Activated naive CD8-positive, alpha-beta T cell (primary cell): ENCODE data around the gene PRXL2A.
"Not testable (repeated sequence)": the region's sequence is repeated elsewhere in the genome, so short reads cannot be mapped to it uniquely, and the experiment has no call there.

Experiments
- H3K27ac Mint-ChIP-seq: one replicate; pipeline ENCODE4 v1.8.0; 2021; ENCODE audit warnings: mixed read lengths
- H3K27me3 Mint-ChIP-seq: one replicate; pipeline ENCODE4 v1.8.0; 2021; ENCODE audit warnings: mixed read lengths
- H3K36me3 Mint-ChIP-seq: one replicate; pipeline ENCODE4 v1.8.0; 2021; ENCODE audit warnings: mixed read lengths
- H3K4me1 Mint-ChIP-seq: one replicate; pipeline ENCODE4 v1.8.0; 2021; ENCODE audit warnings: low read depth, mixed read lengths
- H3K4me3 Mint-ChIP-seq: one replicate; pipeline ENCODE4 v1.8.0; 2021; ENCODE audit warnings: mild to moderate bottlenecking, mixed read lengths
- H3K9me3 Mint-ChIP-seq: one replicate; pipeline ENCODE4 v1.8.0; 2021; ENCODE audit warnings: low read depth, mixed read lengths

Gene PRXL2A

DNA sequence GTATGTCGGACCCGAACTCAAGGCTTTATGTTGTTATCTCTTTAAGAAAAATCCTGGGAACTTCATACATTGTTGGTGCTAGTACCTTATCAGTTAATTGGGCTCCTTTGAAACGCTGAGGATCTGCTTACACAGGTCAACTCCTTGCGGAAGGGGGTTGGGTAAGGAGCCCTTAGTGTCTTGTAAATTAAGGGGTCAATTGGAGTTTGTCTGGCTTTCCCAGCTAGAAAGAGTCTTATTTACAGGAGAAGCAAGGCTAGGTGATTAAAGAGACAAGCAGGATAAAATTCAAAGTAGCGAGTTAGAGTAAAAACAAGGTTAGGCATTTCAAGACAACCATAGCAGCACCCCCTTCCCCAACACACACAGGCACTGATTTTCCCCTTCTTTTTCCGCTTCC, 8.9 kb downstream of the PRXL2A start:
- H3K27me3 Mint-ChIP-seq, H3K9me3 Mint-ChIP-seq, H3K4me3 Mint-ChIP-seq, H3K36me3 Mint-ChIP-seq, H3K27ac Mint-ChIP-seq: not testable (repeated sequence)
- H3K4me1 Mint-ChIP-seq, result peaks cover 18% of the 10 kb centered on the region

DNA sequence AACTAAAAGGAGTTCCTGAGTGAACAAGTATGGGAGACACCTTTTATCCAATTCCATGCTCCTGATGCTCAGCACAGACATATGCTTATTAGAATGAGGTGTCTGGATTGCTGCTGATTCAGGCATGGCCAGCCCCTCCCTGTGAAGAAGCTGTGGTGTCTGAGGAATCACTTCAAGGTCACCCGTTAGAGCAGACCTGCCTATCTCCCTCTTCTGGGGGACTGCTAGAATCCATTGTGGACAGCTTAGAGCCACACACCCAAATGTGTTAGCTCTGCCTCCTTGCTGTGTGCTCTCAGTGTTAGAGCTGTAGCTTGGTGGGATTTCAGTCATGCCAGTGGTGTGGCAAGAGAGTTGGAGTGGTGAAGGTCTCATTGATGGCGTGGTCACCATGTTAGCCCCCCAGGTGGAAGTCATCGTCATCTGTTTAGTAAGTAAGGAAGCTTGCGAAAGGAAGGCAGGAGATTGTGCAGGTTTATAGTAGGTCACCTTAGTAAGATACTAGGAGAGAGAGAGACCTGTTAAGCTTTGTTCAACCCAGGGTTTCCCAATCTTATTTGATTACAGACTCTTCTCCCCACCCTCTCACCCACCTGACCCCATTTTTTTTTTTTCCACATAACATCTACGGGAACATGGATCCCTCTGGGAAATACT, 12.8 kb downstream of the PRXL2A start:
- Mint-ChIP-seq H3K36me3 (peaks cover 16% of the 10 kb centered on the region), H3K4me1 (peaks cover 2% of the 10 kb centered on the region), H3K27me3 (no peaks in the 10 kb centered on the region), H3K9me3 (no peaks in the 10 kb centered on the region), H3K4me3 (no peak overlapping the region), H3K27ac (no peak overlapping the region)

DNA sequence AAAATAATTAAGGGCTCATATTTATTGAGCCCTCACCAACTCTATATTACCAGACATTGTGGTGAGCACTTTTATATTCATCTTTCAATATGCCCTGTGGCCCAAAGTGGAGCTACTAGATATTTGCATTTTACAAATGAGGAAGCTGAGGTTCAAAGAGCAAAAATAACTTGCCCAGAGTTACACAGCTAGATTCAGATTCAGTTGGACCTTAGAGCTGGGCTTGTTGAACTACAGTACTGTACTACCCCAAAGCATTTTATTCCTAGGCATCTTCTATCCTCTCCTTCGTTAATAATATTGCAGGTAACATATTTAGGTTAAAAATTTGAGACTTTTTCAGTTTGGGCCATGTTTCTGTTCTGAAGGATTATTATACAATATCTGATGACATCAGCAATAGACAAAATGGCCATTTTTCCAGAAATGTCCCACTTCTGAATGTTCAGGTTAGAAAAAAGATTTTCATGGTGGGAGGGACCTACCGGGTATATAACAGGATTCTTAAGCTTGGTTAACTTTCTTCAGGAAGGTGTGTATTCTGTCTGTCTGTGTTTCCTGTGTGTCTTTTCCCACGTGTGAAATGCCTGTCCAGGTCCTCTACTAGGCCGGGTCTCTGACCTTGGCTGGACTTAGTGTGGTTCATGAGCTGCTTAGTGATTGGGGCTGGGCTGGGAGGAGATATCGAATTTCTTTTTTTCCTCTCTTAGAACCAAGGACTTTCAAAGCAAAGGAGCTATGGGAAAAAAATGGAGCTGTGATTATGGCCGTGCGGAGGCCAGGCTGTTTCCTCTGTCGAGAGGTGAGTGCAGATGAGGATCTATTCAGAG, 13.6 kb downstream of the PRXL2A start:
- H3K4me3 Mint-ChIP-seq, result no peak overlapping the region

DNA sequence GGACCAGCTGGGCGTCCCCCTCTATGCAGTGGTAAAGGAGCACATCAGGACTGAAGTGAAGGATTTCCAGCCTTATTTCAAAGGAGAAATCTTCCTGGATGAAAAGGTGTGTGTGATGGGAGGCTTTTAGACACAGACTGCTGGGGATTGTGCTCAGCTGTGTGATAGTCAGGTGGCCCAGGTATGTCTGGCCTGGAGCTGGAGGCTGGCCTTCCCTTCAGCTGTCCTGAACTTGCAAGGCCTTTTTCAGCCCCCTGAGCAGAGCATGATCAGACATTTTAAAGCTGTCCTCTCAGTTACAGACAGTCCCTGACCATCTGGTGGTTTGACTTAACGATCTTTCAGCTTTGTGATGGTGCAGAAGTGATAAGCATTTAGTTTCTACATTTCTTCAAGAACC, 17.6 kb downstream of the PRXL2A start:
- Mint-ChIP-seq H3K27me3 (no peaks in the 10 kb centered on the region), H3K4me1 (no peaks in the 10 kb centered on the region), H3K9me3 (no peaks in the 10 kb centered on the region), H3K4me3 (no peak overlapping the region), H3K36me3 (peaks cover 26% of the 10 kb centered on the region), H3K27ac (no peak overlapping the region)

More for the DNA sequence above, 13.6 kb downstream of the PRXL2A start:
- Mint-ChIP-seq H3K27me3 (no peaks in the 10 kb centered on the region), H3K27ac (no peak overlapping the region), H3K9me3 (no peaks in the 10 kb centered on the region), H3K4me1 (no peaks in the 10 kb centered on the region), H3K36me3 (peaks cover 16% of the 10 kb centered on the region)

DNA sequence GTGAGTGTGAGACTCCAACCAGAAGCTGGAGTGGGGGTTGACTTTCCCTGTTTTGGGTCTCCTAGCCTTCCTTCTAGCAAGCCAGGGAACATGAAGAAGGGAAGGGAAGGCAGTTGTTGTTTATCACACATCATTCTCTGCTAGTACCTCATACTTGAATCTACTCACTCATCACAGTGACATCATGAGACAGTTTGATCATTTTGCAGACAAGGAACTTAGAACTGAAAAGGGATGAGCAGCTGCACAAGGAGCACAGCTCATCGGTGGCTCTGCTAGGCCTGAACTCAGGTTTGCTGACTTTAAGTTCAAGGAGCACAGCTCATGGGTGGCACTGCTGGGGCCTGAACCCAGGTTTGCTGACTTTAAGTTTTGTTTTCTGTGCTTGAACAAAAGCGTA, 19.2 kb downstream of the PRXL2A start:
- Mint-ChIP-seq H3K27me3 (no peaks in the 10 kb centered on the region), H3K36me3 (peaks cover 26% of the 10 kb centered on the region), H3K9me3 (no peaks in the 10 kb centered on the region), H3K4me3 (no peak overlapping the region), H3K4me1 (no peaks in the 10 kb centered on the region), H3K27ac (no peak overlapping the region)

DNA sequence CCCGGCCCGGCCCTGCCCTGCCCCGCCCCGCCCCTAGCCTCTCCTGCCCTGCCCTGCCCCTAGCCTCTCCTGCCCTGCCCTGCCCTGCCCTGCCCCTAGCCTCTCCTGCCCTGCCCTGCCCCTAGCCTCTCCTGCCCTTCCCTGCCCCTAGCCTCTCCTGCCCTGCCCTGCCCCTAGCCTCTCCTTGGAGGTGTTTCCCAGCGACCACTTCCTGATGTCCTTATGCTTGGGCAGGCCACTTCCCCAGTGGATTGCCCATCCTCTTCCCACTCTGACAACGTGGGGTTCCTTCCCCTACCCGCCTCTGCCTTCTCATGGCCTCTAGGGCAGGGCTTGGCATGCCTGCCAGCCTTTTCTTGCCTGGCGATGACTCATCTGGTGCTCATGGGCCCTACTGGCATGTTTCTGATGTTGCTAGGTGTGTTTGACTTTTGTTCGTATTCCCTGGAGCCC, 21.2 kb downstream of the PRXL2A start:
- no peak overlapping the region for H3K27ac Mint-ChIP-seq
- no peak overlapping the region for H3K4me3 Mint-ChIP-seq
- H3K27me3 Mint-ChIP-seq, result no peaks in the 10 kb centered on the region
- no peaks in the 10 kb centered on the region for H3K9me3 Mint-ChIP-seq
- H3K36me3 Mint-ChIP-seq, result peaks cover 19% of the 10 kb centered on the region
- no peaks in the 10 kb centered on the region for H3K4me1 Mint-ChIP-seq

DNA sequence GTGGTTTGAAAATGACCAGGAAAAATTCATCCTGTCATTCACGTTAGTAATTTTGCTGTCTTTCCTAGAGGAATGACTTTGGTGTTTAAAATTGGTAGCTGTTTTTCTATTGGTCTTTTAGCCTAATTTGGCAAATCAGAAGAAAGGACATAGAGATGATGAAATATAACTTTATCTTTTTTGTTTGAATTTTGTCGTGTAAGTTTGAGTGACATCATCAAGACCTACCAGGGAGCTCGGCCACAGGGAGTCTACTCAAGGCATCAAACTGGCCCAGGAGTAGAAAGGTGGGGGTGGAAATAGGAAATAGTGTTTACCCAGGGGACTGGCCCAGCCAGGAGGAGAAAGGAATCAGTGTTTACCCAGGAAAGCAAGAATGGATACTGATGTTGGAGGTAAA, 24.8 kb downstream of the PRXL2A start:
- peaks cover 5% of the 10 kb centered on the region for H3K36me3 Mint-ChIP-seq
- no peaks in the 10 kb centered on the region for H3K27me3 Mint-ChIP-seq
- H3K4me1 Mint-ChIP-seq, result no peaks in the 10 kb centered on the region
- H3K4me3 Mint-ChIP-seq, result no peak overlapping the region
- H3K9me3 Mint-ChIP-seq, result no peaks in the 10 kb centered on the region
- no peak overlapping the region for H3K27ac Mint-ChIP-seq

DNA sequence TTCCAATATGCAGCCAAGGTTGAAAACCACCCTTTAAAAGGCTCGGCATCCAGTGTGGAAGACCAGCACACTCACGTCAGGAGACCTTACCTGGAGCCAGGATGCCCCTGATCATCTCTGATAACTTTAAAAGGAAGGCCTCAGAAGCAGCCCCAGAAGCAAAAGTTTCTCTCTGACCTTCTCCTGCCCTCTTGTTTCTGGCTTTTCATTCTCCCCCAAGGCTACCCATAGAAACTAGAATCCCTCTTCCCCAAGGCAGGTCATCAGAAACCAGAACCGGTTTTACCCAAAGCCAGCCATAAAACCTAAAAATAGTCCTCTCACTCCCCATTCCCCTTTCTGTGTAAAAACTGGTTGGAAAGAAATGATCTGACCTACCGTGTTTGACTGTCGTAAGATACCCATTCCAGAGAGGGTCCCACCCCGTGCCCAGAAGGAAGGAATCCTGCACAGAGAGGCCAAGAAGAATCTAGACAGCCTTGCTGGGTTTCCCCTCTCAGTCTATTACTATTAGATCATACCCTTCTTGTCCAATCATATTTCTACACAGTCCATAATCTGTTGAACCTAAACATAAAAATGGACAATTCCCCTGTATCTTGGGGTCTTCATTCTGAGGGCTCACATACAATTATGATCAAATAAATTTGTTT, 28.2 kb downstream of the PRXL2A start:
- Mint-ChIP-seq H3K27ac (no peak overlapping the region), H3K36me3 (no peaks in the 10 kb centered on the region), H3K4me1 (no peaks in the 10 kb centered on the region), H3K27me3 (peaks cover 2% of the 10 kb centered on the region), H3K9me3 (no peaks in the 10 kb centered on the region), H3K4me3 (no peak overlapping the region)

DNA sequence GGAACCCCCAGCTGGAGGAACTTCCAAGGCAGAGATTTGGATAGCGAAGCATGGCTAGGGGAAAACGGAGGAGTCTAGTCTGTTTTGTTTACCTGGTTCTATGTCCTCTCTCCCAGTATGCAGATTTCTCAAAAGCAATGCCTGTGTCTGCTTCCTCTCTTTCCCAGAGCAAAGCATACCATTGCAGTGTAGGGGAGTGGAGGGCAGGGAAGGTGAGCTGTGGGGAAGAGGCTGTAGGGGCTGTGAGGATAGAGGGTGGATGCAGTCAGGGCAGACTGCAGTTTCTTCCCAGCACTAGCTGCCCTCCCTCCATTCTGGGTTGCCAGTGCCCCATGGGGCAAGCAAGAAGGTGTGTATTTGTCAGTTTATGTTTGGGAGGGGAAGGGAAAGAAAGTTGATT, 28.9 kb downstream of the PRXL2A start:
- Mint-ChIP-seq H3K9me3 (no peaks in the 10 kb centered on the region), H3K36me3 (no peaks in the 10 kb centered on the region), H3K4me3 (no peak overlapping the region), H3K27ac (no peak overlapping the region), H3K4me1 (no peaks in the 10 kb centered on the region), H3K27me3 (peaks cover 2% of the 10 kb centered on the region)

DNA sequence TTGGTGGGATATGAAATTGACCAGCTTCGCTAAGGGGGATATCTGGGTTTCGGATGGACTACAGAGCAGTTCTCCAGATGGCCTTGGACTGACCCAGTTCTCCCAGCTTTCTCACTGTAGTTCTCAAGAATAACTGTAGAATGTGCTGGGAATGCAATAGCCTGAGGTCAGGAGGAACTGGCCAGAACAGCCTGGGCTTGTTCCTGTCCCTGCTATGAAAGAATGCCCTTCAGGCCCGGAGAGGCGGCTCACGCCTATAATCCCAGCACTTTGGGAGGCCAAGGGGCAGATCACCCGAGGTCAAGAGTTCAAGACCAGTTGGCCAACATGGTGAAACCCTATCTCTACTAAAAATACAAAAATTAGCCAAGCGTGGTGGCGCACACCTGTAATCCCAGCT, 33.5 kb downstream of the PRXL2A start:
- peaks cover 37% of the 10 kb centered on the region for H3K4me1 Mint-ChIP-seq
- peaks cover 2% of the 10 kb centered on the region for H3K27me3 Mint-ChIP-seq
- H3K9me3 Mint-ChIP-seq, result no peaks in the 10 kb centered on the region
- H3K4me3 Mint-ChIP-seq, result no peak overlapping the region
- H3K36me3 Mint-ChIP-seq, result no peaks in the 10 kb centered on the region
- H3K27ac Mint-ChIP-seq, result no peak overlapping the region

DNA sequence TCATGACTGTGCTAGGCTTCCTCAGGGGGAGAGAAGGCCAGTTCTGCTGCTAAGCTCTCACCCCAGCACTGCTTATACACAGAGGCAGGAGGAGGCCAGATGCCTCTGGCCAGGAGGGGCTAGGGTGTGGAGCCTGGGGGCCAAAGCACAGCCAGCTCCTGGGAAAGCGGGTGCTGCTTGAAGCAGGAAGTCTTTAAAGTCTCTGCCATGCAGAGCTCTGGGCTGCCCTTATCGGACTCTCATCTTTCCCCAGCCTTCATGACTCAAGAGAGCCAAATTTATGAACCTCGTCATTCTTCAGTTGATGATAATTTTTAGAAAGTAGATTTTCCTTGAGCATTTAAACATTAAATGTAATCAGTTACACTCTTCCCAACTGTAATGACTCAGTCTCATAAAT, 34.5 kb downstream of the PRXL2A start:
- Mint-ChIP-seq H3K27me3 (peaks cover 2% of the 10 kb centered on the region), H3K27ac (no peak overlapping the region), H3K36me3 (no peaks in the 10 kb centered on the region), H3K4me1 (peaks cover 47% of the 10 kb centered on the region), H3K9me3 (no peaks in the 10 kb centered on the region), H3K4me3 (no peak overlapping the region)

DNA sequence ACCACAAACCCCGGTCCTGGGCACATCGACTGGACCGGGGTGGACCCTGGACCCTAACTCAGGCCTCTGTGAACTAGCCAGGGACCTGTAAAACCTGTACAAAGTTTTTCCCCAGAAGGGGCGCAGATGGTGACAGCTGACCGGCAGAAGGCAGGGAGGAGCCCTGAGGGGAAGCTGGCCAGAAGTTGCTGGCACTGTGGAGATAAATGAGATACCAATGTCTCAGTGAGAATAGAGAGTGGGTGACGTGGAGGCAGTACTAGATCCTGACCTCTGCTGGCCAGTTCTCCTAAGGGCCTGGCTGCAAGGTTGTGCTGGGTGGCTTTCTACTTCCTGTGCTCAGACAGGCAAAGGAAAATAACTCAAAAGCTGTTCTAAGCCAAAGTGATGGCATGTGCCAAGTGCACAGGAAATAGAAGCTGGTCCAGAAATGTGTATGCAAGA, 35.2 kb downstream of the PRXL2A start:
- H3K36me3 Mint-ChIP-seq, result no peaks in the 10 kb centered on the region
- H3K4me1 Mint-ChIP-seq, result peaks cover 54% of the 10 kb centered on the region
- H3K9me3 Mint-ChIP-seq, result no peaks in the 10 kb centered on the region
- no peak overlapping the region for H3K4me3 Mint-ChIP-seq
- peak overlapping the region; percentile 72 for H3K27ac Mint-ChIP-seq
- peaks cover 2% of the 10 kb centered on the region for H3K27me3 Mint-ChIP-seq

DNA sequence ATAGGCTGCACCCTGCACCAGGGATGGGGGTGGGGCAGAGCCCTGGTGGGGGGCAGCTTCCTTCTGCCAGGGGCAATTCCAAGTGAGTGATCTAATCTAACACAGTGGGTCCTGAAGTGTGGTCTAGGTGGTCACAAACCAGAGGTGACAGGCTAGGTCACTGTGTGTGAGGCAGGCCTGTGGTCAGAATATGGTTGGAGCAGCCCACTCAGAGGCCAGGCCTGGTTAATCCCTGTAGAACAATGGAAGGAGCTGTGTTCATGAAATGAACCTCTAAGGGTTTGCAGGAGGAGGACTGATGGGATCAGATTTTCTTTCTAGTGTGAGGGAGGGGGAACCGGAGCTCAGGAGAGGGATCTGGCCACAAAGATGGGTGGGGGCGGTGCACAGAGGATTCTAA, 35.8 kb downstream of the PRXL2A start:
- H3K9me3 Mint-ChIP-seq, result no peaks in the 10 kb centered on the region
- H3K4me3 Mint-ChIP-seq, result no peak overlapping the region
- H3K27ac Mint-ChIP-seq, result peak overlapping the region; percentile 75
- no peaks in the 10 kb centered on the region for H3K27me3 Mint-ChIP-seq
- H3K4me1 Mint-ChIP-seq, result peaks cover 60% of the 10 kb centered on the region
- no peaks in the 10 kb centered on the region for H3K36me3 Mint-ChIP-seq

DNA sequence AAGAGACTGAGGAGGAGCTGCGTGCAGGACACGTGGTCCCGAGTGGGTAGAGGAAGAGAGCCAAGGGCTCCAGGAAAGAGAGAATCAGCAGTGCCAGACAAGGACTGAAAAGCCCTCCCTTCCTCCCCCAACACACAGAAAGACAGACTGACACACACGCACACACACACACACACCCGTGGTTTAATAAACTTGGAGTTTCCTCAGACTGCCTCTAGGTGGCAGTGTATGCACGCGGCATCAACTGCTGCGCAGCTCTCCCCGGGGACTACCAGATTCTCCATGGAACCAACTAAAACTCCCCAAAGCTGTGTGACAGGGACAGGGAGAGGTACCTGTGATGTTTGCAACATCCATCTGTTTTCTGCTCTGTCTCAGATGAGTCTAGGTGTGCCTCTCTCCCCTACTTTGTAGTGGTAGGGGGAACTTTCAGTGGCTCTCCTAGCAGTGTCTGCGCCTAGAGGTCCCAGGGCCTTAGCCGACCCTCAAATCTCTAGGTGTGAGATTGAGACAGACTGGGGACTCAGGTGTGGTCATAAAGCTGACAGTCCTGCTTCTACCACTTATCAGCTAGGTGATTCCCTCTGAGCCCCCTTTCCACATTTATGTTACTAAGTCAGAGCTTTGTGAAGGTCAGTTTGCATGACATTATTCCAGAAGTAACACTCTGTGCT, 36.4 kb downstream of the PRXL2A start:
- Mint-ChIP-seq H3K9me3 (no peaks in the 10 kb centered on the region), H3K4me3 (no peak overlapping the region)

More for the DNA sequence above, 36.4 kb downstream of the PRXL2A start:
- Mint-ChIP-seq H3K27ac (peak overlapping the region; percentile 75), H3K36me3 (no peaks in the 10 kb centered on the region), H3K27me3 (no peaks in the 10 kb centered on the region), H3K4me1 (peaks cover 63% of the 10 kb centered on the region)
